ENCODE data around the gene NPIPA2.
"Not testable (repeated sequence)": the region's sequence is repeated elsewhere in the genome, so short reads cannot be mapped to it uniquely, and the experiment has no call there.

NPIPA2 gene

GRCh38 chr16:14742273-14743128 lies at the start of gene NPIPA2:
TSS of gene NPIPA2 (plus strand) at chr16:14742533. CDS start at chr16:14748066, 5,533 bp downstream.
- not testable (repeated sequence) for DNase-seq (ENCODE audit: low spot score)

DNA sequence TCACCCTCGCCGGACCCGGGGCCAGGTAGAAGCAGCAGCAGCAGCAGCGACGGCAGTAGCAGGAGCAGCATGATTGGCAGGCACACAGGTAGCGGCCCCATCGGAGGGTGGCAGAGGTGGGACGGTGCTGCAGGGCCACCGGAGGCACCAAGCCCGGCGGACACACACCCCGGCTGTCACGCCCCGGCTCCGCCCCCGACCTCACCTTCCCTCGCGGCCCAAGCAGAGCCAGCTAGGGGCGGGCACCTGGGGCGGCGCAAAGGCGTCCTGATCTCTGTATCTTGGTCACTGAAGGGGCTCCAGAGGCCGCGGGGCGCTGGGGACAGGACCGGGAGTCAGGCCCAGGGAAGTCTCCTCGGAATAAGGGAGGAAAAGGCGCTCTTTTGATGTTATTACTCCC lies 48.2 kb upstream of the NPIPA2 start, which contains the start of gene PLA2G10:
Gene PLA2G10 (minus strand): TSS at position 180 of the 400 bp plus-strand sequence. CDS start 79 bp downstream, at position 101.
- not testable (repeated sequence) for DNase-seq (ENCODE audit: low spot score)

DNA sequence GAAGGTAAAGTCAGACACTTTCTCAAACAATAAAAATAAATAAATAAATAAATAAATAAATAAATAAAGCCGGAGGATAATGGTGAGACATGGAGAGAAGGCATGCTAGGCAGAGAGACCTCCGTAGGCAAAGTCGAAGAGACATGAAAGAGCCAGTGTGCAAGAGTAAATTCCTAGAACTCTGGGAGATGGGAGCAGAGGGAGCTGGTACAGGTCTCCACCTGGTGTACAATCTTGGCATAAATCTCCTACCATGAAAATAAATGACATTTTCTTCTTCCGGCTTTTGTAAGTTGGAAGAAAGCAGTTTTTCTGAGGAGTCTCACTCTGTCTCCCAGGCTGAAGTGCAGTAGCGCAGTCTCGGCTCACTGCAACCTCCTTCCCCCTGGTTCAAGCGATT lies 40.5 kb upstream of the NPIPA2 start:
- not testable (repeated sequence) for DNase-seq (ENCODE audit: low spot score)

DNA sequence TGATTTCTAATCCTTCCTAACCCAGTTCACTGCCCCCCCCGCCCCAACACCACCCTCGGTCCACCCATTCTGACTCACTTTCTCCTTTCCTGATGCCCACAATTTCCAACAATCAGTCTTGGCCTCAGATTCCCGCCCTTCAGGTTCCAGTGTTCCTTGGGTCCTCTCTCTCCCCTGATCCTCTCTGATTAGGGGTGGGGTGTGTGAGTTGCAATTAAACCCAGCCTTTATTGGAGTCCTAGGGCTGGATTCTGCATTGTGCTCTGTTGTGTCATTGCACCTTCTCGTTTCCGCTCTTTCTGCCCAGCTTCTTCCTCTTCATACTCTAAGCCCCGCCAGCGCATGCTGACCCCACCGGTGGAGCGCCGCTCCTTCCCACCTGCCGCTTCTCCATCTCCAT lies 39.7 kb upstream of the NPIPA2 start:
- not testable (repeated sequence) for DNase-seq (ENCODE audit: low spot score)

GRCh38 chr16:14703156-14704011 lies 38.9 kb upstream of the NPIPA2 start, which contains the start of gene NPIPA3:
TSS of gene NPIPA3 (plus strand) at chr16:14703411. CDS start at chr16:14708944, 5,533 bp downstream.
- DNase-seq (ENCODE audit: low spot score): not testable (repeated sequence)

- not testable (repeated sequence) for DNase-seq (ENCODE audit: low spot score)
These were observed 9.1 kb upstream of the NPIPA2 start for GRCh38 chr16:14733233-14733632.

DNA sequence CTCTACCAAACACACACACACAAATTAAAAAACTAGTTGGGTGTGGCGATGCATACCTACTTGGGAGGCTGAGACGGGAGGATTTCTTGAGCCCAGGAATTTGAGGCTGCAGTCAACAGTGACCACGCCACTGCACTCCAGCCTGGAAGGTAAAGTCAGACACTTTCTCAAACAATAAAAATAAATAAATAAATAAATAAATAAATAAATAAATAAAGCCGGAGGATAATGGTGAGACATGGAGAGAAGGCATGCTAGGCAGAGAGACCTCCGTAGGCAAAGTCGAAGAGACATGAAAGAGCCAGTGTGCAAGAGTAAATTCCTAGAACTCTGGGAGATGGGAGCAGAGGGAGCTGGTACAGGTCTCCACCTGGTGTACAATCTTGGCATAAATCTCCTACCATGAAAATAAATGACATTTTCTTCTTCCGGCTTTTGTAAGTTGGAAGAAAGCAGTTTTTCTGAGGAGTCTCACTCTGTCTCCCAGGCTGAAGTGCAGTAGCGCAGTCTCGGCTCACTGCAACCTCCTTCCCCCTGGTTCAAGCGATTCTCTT lies 1.4 kb upstream of the NPIPA2 start:
- not testable (repeated sequence) for DNase-seq (ENCODE audit: low spot score)

- not testable (repeated sequence) for DNase-seq (ENCODE audit: low spot score)
These were observed 539 bp upstream of the NPIPA2 start for GRCh38 chr16:14741794-14742193.

- not testable (repeated sequence) for DNase-seq (ENCODE audit: low spot score)
These were observed 31.3 kb downstream of the NPIPA2 start for GRCh38 chr16:14773654-14774053.

DNA sequence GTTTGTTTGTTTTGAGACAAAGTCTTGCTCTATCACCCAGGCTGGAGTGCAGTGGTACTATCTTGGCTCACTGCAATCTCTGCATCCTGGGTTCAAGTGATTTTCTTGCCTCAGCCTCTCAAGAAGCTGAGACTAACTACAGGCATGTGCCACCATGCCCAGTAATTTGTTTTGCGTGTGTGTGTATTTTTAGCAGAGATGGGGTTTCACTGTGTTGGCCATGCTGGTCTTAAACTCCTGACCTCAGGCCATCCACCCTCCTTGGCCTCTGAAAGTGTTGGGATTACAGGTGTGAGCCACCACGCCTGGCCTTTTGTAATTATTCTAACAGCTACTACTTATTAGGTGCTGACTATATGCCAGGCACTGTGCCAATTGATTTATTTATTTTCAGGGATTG lies 33.3 kb downstream of the NPIPA2 start:
- not testable (repeated sequence) for DNase-seq (ENCODE audit: low spot score)

DNA sequence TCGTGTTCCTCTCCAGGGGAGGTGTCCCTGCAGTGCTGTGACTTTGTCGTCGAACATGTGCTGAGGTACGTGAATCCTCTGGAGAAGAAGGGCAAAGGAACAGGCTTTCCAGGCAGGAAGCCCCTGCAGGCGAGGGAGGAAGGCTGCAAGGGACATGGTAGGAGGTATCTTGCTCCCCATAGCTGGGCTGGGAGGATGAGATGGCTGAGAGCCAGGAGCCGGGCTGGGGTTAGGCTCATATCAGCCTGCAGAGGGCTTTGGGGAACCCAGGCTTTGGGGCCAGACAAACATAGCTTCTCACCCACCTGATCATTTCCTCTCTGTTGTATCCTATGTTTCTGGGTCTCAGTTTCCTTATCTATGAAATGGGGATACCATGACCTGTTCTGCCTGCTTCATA lies 34.4 kb downstream of the NPIPA2 start:
- not testable (repeated sequence) for DNase-seq (ENCODE audit: low spot score)

- DNase-seq (ENCODE audit: low spot score): not testable (repeated sequence)
These were observed 37.1 kb downstream of the NPIPA2 start for GRCh38 chr16:14779368-14779877.

GRCh38 chr16:14786180-14786579 lies 43.8 kb downstream of the NPIPA2 start:
- not testable (repeated sequence) for DNase-seq (ENCODE audit: low spot score)

- DNase-seq (ENCODE audit: low spot score): not testable (repeated sequence)
These were observed 47.2 kb downstream of the NPIPA2 start for GRCh38 chr16:14789577-14789976.

DNA sequence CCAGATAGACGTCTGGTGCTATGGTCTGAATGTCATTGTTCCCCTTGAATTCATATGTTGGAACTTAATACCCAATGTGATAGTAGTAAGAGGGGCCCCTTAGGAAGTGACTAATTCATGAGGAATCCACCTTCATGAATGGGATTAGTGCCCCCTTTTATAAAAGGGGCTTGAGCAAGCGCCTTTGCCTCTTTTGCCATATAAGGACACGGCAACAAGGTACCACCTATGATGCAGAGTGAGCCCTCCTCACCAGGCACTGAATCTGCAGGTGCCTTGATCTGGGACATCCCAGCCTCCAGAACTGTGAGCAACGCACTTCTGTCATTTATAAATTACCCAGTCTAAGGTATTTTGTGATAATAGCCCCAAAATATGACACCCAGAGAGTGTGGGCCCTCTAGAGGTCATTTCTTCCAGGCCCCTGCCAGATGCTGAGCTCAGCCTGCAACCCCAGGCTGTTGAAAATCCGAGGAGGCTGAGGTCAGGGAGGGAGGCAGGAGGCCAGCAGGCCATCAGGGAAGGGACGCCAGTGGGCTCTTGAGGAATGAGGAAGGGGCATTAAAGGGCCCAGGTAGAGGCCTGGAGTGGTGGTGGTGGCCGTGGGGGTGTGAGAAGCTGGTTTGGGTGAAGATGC lies 48.1 kb downstream of the NPIPA2 start:
- not testable (repeated sequence) for DNase-seq (ENCODE audit: low spot score)

DNA sequence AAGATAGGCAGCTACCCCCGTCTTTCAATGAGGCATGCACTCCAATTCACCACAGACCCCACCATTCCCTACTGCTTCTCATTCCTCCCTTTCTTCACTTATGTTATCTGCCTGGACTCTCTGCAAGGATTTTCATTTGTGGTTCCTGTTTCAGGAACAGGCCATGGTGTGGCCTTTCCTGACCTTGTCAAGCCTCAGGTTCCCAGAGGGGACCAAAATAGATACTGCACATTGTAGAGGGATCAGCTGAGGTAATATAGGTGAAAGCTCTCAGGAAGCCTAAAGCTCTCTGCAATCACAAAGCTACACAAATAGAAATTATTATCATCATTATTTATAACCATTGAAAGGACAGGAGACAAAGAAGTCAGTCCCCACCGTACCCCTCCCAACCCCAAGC lies 50.6 kb downstream of the NPIPA2 start:
- DNase-seq (ENCODE audit: low spot score): not testable (repeated sequence)

GRCh38 chr16:14797558-14797957 lies 55.2 kb downstream of the NPIPA2 start:
- DNase-seq (ENCODE audit: low spot score): not testable (repeated sequence)

GRCh38 chr16:14803577-14803976 lies 61.2 kb downstream of the NPIPA2 start:
- DNase-seq (ENCODE audit: low spot score): not testable (repeated sequence)

- not testable (repeated sequence) for DNase-seq (ENCODE audit: low spot score)
These were observed 64.9 kb downstream of the NPIPA2 start for GRCh38 chr16:14807184-14807678.

GRCh38 chr16:14813890-14814289 lies 71.6 kb downstream of the NPIPA2 start:
- not testable (repeated sequence) for DNase-seq (ENCODE audit: low spot score)
